ENCODE measurements around the gene PLXNB3. TPM values are rescaled to one million over a fixed set of nuclear protein-coding genes. Genes with fewer than 3 reads are reported as not detected.

The PLXNB3 gene
- total and polyA plus RNA-seq, 2 of the 13 experiments (the other 11 are each of a cell fraction or from before 2014, with no cell fraction given) = 3.0 to 6.9 TPM

GRCh38 chrX:153763298-153763932, 634 bp upstream of the PLXNB3 start:
- in situ Hi-C loops (cut with HindIII; ENCODE audit: extremely low pct_ligation_motif_present, low pct_unique_long_range_greater_than_20kb) = no loop called here
- Histone ChIP-seq H3K27me3 (ENCODE audit: control insufficient read depth in 1 of 2, insufficient read depth in 2 of 2, low read length in 2 of 2) (no peaks in the 10 kb centered on the region), H3K4me1 (ENCODE audit: insufficient read depth, low read length) (peaks cover 37% of the 10 kb centered on the region), H3K36me3 (replicated peaks in 1 of 2; ENCODE audit: control insufficient read depth in 1 of 2, insufficient read depth in 2 of 2, low read length in 2 of 2) (no peaks in the 10 kb centered on the region), H4K20me1 (ENCODE audit: insufficient read depth, low read length) (no peaks in the 10 kb centered on the region), H3K9me3 (ENCODE audit: low read length) (no peaks in the 10 kb centered on the region), H3K9ac (ENCODE audit: insufficient read depth, low read depth, low read length) (no peak overlapping the region), H3K27ac (ENCODE audit: extremely low read length, insufficient read depth, low read length) (no peak overlapping the region), H3K4me2 (ENCODE audit: low read depth, low read length) (peak overlapping the region; percentile 78), H2AFZ (ENCODE audit: low read length) (no peak overlapping the region), H3K79me2 (ENCODE audit: insufficient read depth, low read length) (no peaks in the 10 kb centered on the region), H3K4me3 (replicated peaks in 1 of 3; ENCODE audit: insufficient read depth in 1 of 3, low read depth in 2 of 3, low read length in 3 of 3) (peak overlapping the region in 1 of 3 experiments; percentile 66; a peak in 1 of 6 replicates)
- ChIA-PET POLR2A (interaction anchor here (1.0 to 2.9 kb wide), 7 partner anchors 31 to 184 kb away, joined by 3 to 15 read pairs (median 6); partner anchors contain the start of genes IDH3G, SLC6A8 and SSR4), CTCF (ENCODE audit: low intra/inter-chr PET ratio, low total read pairs) (interaction anchor here (1.4 to 1.7 kb wide), 2 partner anchors 31 to 190 kb away, joined by 3 to 6 read pairs; partner anchors contain the start of genes IDH3G and SSR4)
- ATAC-seq = no peak
- 71% methylated on average over 9 of the region's 18 CpGs for WGBS (ENCODE audit: low lambda C conversion rate)
- intact Hi-C loops (cut with micrococcal nuclease; ENCODE audit: unreplicated experiment) = loop anchor here (10.0 kb wide), 1 partner anchor 181 kb away; the partner anchor contains the start of gene RENBP
- no TSS peak for BruUV-seq (replicated peaks)
- DNase-seq (ENCODE audit: low spot score) = peak; percentile 45
- no peak for FAIRE-seq
- TF ChIP-seq HMGXB3 (CRISPR knock-in tag; IDR thresholded peaks at IDR 0.05; ENCODE audit: borderline replicate concordance) (no peak), YY1 (IDR thresholded peaks at IDR 0.05; ENCODE audit: insufficient read depth, insufficient replicate concordance, low read depth, low read length) (no peak), ZNF20 (CRISPR knock-in tag; IDR thresholded peaks at IDR 0.05) (no peak), IKZF5 (CRISPR knock-in tag; IDR thresholded peaks at IDR 0.05) (no peak), NCOA1 (CRISPR knock-in tag; IDR thresholded peaks at IDR 0.05) (0 out of 2 replicates have a peak, but pooled peaks have one; percentile 19), PHF20 (CRISPR knock-in tag; IDR thresholded peaks at IDR 0.05) (no peak), ZSCAN9 (CRISPR knock-in tag; IDR thresholded peaks at IDR 0.05; ENCODE audit: borderline replicate concordance) (no peak), ZBTB26 (CRISPR knock-in tag; IDR thresholded peaks at IDR 0.05; ENCODE audit: borderline replicate concordance) (no peak), NR2F1 (CRISPR knock-in tag; IDR thresholded peaks at IDR 0.05) (no peak), MTA1 (CRISPR knock-in tag; IDR thresholded peaks at IDR 0.05; ENCODE audit: borderline replicate concordance) (no peak), MED1 (CRISPR knock-in tag; IDR thresholded peaks at IDR 0.05) (0 out of 2 replicates have a peak, but pooled peaks have one; percentile 31), SKI (IDR thresholded peaks at IDR 0.05; ENCODE audit: partially characterized antibody) (no peak), ZNF234 (CRISPR knock-in tag; conservative IDR thresholded peaks at IDR 0.05) (no peak), RBFOX2 (IDR thresholded peaks at IDR 0.05; ENCODE audit: low read depth, low read length) (no peak), ZNF451 (CRISPR knock-in tag; IDR thresholded peaks at IDR 0.05) (no peak), CREB3 (CRISPR knock-in tag; IDR thresholded peaks at IDR 0.05) (no peak)

Measured in HepG2 (cell line).